Duodenal mucosa (tissue), 2 donors: ENCODE data around the gene INPP5D.

ENCODE experiments used
- H3K27ac ChIP-seq: one replicate; pipeline ENCODE4 v1.7.0; 2013; ENCODE audit warnings: low read depth, low read length
- H3K27me3 ChIP-seq, 2 donors: one replicate each; pipeline ENCODE4 v1.7.0; 2013; ENCODE audit warnings: low read length in 2 of 2, control low read depth in 1 of 2; ENCODE audit not compliant: insufficient read depth in 2 of 2, control insufficient read depth in 1 of 2
- H3K36me3 ChIP-seq, 2 donors: one replicate each; pipeline ENCODE4 v1.7.0; 2013; ENCODE audit warnings: low read length in 2 of 2, control low read depth in 1 of 2; ENCODE audit not compliant: insufficient read depth in 2 of 2, control insufficient read depth in 1 of 2
- H3K4me1 ChIP-seq, 2 donors: one replicate each; pipeline ENCODE4 v1.7.0; 2013; ENCODE audit warnings: low read length in 2 of 2, control low read depth in 1 of 2; ENCODE audit not compliant: insufficient read depth in 2 of 2, control insufficient read depth in 1 of 2
- H3K4me3 ChIP-seq, 2 donors: one replicate each; pipeline ENCODE4 v1.7.0; 2013; ENCODE audit warnings: low read length in 2 of 2, low read depth in 1 of 2
- H3K9ac ChIP-seq, 2 donors: one replicate each; pipeline ENCODE4 v1.7.0; 2013; ENCODE audit warnings: low read length in 2 of 2, low read depth in 1 of 2
- H3K9me3 ChIP-seq, 2 donors: one replicate each; pipeline ENCODE4 v1.7.0; 2013; ENCODE audit warnings: low read length in 2 of 2, control low read depth in 1 of 2; ENCODE audit not compliant: control insufficient read depth in 1 of 2

The INPP5D gene

DNA sequence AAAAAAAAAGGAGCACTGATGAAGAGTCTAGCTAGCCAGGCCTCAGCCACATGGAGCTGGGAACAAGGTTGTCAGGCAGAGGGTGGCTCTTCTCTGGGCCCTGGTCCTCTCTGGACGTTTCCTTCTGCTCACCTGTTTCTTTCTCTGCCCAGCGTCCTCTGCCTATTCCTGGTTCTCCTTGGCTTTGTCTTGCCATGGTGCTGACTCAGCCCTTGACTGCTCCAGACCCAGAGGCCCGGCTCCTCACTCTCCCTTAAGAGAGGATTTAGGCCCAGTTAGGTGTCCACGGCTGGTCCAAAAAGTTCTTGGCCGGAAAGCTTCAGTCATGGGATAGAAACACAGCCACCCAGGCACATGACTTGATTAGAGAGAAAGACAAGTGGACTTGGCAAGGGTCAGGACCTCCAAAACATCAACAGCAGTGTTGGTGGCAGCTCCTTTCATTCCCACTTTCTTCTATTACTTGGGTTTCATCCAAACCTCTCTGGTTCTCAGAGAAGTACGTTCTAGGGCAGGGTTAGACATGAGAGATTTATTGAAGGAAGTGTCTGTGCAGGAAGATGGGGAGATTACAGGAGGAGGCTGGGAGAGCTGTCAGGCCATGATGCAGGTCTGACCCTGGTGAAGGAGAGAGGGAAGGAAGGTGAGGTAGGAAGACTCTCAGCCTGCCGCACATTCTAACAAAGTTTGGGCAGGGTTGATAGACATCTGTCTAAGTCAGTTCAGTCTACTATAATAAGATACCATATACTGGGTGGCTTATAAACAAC, 176.9 kb downstream of the INPP5D start:
- Histone ChIP-seq H3K9ac (no peak overlapping the region), H3K4me3 (no peak overlapping the region), H3K27me3 (no peaks in the 10 kb centered on the region), H3K4me1 (peaks cover 4% of the 10 kb centered on the region in 2 donors), H3K36me3 (no peaks in the 10 kb centered on the region), H3K27ac (no peak overlapping the region), H3K9me3 (no peaks in the 10 kb centered on the region)

DNA sequence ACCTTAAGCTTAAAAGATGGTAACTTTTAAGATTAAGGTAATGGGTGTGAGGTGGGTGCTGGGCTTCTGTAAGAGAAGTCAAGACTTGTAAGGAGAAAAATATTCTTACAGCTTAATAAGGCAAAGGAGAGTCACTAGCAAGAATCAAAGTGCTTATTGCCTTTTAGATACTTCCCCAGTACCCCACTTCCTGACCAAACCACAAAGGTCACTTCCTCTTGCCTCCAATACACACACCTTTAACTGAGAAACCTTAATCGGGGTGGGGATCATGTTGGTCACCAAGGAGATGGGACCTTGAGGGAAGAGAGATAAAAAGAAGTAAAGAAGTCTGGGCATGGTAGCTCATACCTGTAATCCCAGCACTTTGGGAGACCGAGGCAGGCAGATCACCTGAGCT, 180.8 kb downstream of the INPP5D start:
- peaks cover 9% of the 10 kb centered on the region in 2 donors for H3K4me1 ChIP-seq
- no peaks in the 10 kb centered on the region for H3K36me3 ChIP-seq
- no peak overlapping the region for H3K9ac ChIP-seq
- no peaks in the 10 kb centered on the region for H3K9me3 ChIP-seq
- H3K4me3 ChIP-seq = no peak overlapping the region
- H3K27me3 ChIP-seq = no peaks in the 10 kb centered on the region
- no peak overlapping the region for H3K27ac ChIP-seq

DNA sequence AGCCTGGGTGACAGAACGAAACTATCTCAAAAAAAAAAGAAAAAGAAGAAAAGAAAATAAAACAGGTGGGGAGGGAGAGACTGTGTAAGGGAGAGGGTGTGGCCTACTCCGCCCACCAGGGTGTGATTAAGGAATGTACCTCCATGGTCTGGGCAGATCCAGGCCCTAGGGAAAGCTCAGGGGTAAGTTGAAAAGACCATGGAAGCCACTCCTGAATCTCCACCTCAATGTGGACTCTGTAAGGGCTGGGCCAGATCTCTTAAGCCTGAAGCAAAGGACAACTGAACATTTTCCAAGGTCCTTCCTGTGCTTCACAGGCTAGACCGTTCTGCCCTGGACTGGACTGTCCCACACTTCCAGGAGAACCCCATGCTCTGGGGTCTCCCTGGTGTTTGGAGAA, 181.7 kb downstream of the INPP5D start:
- no peaks in the 10 kb centered on the region for H3K36me3 ChIP-seq

GRCh38 chr2:233242231-233242927, 182.2 kb downstream of the INPP5D start:
- Histone ChIP-seq H3K4me1 (peaks cover 12 to 13% of the 10 kb centered on the region in 2 donors), H3K36me3 (no peaks in the 10 kb centered on the region), H3K27ac (no peak overlapping the region)

More for the DNA sequence above, 181.7 kb downstream of the INPP5D start:
- Histone ChIP-seq H3K4me1 (peaks cover 9% of the 10 kb centered on the region in 2 donors), H3K9me3 (no peaks in the 10 kb centered on the region), H3K9ac (no peak overlapping the region), H3K27ac (no peak overlapping the region), H3K4me3 (no peak overlapping the region), H3K27me3 (no peaks in the 10 kb centered on the region)

DNA sequence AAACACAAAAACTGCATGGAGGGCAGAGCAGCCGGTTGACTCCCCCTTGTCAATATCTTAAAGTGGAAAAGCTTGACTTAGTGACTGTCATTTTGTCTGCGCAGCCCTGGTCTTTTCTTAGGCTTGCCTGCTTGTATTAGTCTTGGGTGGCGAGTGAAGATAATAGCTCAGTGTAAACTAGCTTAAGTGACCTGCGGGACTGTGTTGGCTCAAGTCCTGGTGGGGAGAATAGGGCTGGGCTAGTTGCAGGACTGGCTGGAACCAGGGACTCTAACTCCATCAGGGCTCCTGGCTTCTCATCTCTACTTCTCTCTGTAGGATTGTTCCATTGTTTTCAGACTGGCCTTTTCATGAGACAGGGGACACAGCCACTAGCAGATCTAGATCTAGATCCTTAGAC, 183.2 kb downstream of the INPP5D start:
- Histone ChIP-seq H3K9ac (no peak overlapping the region), H3K4me3 (no peak overlapping the region), H3K4me1 (peaks cover 14 to 16% of the 10 kb centered on the region in 2 donors), H3K36me3 (no peaks in the 10 kb centered on the region), H3K27me3 (no peaks in the 10 kb centered on the region), H3K27ac (no peak overlapping the region), H3K9me3 (no peaks in the 10 kb centered on the region)

More at GRCh38 chr2:233242231-233242927, 182.2 kb downstream of the INPP5D start:
- Histone ChIP-seq H3K9ac (no peak overlapping the region), H3K27me3 (no peaks in the 10 kb centered on the region), H3K4me3 (no peak overlapping the region), H3K9me3 (no peaks in the 10 kb centered on the region)

DNA sequence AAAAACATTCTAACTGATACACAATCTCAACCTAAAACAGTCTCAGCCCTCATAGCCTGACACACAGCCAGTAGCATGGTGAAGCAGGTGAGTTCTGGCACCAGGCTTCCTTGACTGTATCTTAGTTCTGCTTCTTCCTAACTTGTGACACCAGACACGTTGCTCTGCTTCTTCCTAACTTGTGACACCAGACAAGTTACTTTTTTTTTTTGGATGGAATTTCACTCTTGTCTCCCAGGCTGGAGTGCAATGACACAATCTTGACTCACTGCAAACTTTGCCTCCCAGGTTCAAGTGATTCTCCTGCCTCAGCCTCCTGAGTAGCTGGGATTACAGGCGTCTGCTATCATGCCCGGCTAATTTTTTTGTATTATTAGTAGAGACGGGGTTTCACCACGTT, 184.7 kb downstream of the INPP5D start:
- no peaks in the 10 kb centered on the region for H3K27me3 ChIP-seq
- H3K9me3 ChIP-seq = no peaks in the 10 kb centered on the region
- no peak overlapping the region for H3K27ac ChIP-seq
- H3K36me3 ChIP-seq = no peaks in the 10 kb centered on the region
- H3K4me1 ChIP-seq = peaks cover 14 to 16% of the 10 kb centered on the region in 2 donors
- H3K9ac ChIP-seq = no peak overlapping the region
- H3K4me3 ChIP-seq = no peak overlapping the region

- Histone ChIP-seq H3K9me3 (no peaks in the 10 kb centered on the region), H3K27me3 (no peaks in the 10 kb centered on the region), H3K36me3 (no peaks in the 10 kb centered on the region), H3K27ac (no peak overlapping the region), H3K4me1 (peaks cover 14 to 16% of the 10 kb centered on the region in 2 donors), H3K4me3 (no peak overlapping the region), H3K9ac (no peak overlapping the region)
Observed at GRCh38 chr2:233245406-233245805, 185.3 kb downstream of the INPP5D start.

DNA sequence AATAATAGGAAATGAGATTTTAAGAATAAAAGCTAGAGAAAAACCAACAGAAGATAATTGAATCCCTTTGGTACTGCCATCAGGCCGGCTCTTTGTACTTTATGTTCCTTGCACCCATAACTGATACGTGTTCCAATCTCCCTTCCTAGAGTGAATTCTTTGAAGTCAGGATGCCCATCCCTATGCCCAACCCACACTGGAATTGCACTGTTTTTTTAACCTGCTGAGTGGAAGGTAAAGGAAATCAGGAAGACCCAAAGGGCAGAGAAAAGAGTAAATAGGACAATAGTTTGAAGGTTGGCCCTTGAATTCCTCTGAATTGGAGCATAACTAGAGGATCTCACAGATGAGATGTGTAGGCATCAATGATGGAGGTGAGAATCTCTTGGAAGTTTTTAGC, 187.0 kb downstream of the INPP5D start:
- H3K27ac ChIP-seq = no peak overlapping the region

DNA sequence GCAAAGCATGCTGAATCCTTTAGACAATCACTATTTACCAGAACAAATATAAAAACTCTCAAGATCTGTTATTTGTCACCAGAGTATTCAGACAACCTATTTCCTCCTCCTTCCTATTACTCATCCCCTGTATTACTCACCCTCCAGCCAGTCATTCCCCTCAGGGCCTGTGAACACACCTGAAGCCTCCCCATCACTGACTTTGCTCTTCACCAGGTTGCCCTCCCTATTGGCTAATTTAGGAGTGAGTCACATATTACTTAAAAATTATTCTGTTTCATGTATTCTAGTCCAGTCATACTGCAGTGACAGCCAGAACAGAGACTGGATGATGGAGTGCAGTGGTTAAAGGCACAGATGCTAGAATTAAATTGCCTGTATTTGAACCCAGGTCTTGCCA, 187.6 kb downstream of the INPP5D start:
- Histone ChIP-seq H3K9ac (no peak overlapping the region), H3K36me3 (no peaks in the 10 kb centered on the region), H3K27ac (no peak overlapping the region), H3K4me1 (peaks cover 7 to 8% of the 10 kb centered on the region in 2 donors), H3K9me3 (no peaks in the 10 kb centered on the region), H3K4me3 (no peak overlapping the region), H3K27me3 (no peaks in the 10 kb centered on the region)

More for the DNA sequence above, 187.0 kb downstream of the INPP5D start:
- peaks cover 9 to 10% of the 10 kb centered on the region in 2 donors for H3K4me1 ChIP-seq
- H3K9ac ChIP-seq = no peak overlapping the region
- no peak overlapping the region for H3K4me3 ChIP-seq
- no peaks in the 10 kb centered on the region for H3K36me3 ChIP-seq
- H3K27me3 ChIP-seq = no peaks in the 10 kb centered on the region
- H3K9me3 ChIP-seq = no peaks in the 10 kb centered on the region

- H3K36me3 ChIP-seq = peaks cover 0 to 1% of the 10 kb centered on the region in 2 donors
- H3K27ac ChIP-seq = no peak overlapping the region
- peaks cover 16 to 20% of the 10 kb centered on the region in 2 donors for H3K4me1 ChIP-seq
- no peak overlapping the region for H3K4me3 ChIP-seq
- H3K9me3 ChIP-seq = no peaks in the 10 kb centered on the region
- H3K27me3 ChIP-seq = no peaks in the 10 kb centered on the region
- no peak overlapping the region for H3K9ac ChIP-seq
Observed at GRCh38 chr2:233248999-233249398, 188.9 kb downstream of the INPP5D start.
